MCF 10A (cell line): ENCODE results near the gene ORC6. TPM values are rescaled to one million over a fixed set of nuclear protein-coding genes. Genes with fewer than 3 reads are reported as not detected.

Source experiments
- BruUV-seq: library from RNA; stranded (reverse); fragments of 400-500 nt; replicated peaks from 2 replicates; lab custom pipeline; 2021; lab: Mats Ljungman, UMichigan
- CTCF ChIA-PET: fragments of 300-600 bp; sonication (Branson Sonifier 250); formaldehyde crosslinking; extraction: SDS; loops from one replicate; lab custom pipeline; 2021; ENCODE audit warnings: antibody characterized with exemption, inconsistent platforms; lab: Yijun Ruan, JAX
- POLR2A ChIA-PET: fragments of 300-600, 350-650 bp; sonication (Branson Sonifier 250); formaldehyde crosslinking; extraction: SDS; loops from one replicate; lab custom pipeline; 2020; ENCODE audit warnings: antibody characterized with exemption, inconsistent platforms; lab: Yijun Ruan, JAX
- DNase-seq: peaks from one replicate; pipeline ENCODE4 v3.0.0-alpha.2; 2018; ENCODE audit not compliant: unreplicated experiment
- H3K27ac Mint-ChIP-seq: one replicate; pipeline ENCODE4 v1.8.0; 2022; ENCODE audit warnings: mild to moderate bottlenecking, low read depth, mixed read lengths; ENCODE audit not compliant: unreplicated experiment
- H3K27me3 Mint-ChIP-seq: one replicate; pipeline ENCODE4 v1.8.0; 2022; ENCODE audit warnings: mixed read lengths; ENCODE audit not compliant: insufficient read depth, unreplicated experiment
- H3K36me3 Mint-ChIP-seq: one replicate; pipeline ENCODE4 v1.8.0; 2022; ENCODE audit warnings: mild to moderate bottlenecking, moderate library complexity, mixed read lengths; ENCODE audit not compliant: insufficient read depth, unreplicated experiment
- H3K4me1 Mint-ChIP-seq: one replicate; pipeline ENCODE4 v1.8.0; 2022; ENCODE audit warnings: mixed read lengths; ENCODE audit not compliant: insufficient read depth, unreplicated experiment
- H3K4me3 Mint-ChIP-seq: one replicate; pipeline ENCODE4 v1.8.0; 2022; ENCODE audit warnings: mild to moderate bottlenecking, moderate library complexity, mixed read lengths; ENCODE audit not compliant: unreplicated experiment
- H3K9me3 Mint-ChIP-seq: one replicate; pipeline ENCODE4 v1.8.0; 2022; ENCODE audit warnings: mixed read lengths; ENCODE audit not compliant: unreplicated experiment
- intact Hi-C: fragments of 100-400 bp; cut with micrococcal nuclease; formaldehyde crosslinking; loops from 2 replicates; pipeline ENCODE4 v1.14.1; 2022
- total RNA-seq: library from RNA; stranded (reverse); gene quantifications from 2 replicates; pipeline ENCODE4 v1.2.3, GENCODE V29; 2022
- TF ChIP-seq, protein P1 (sequence below): fragments of 200-600 bp; IDR thresholded peaks from one replicate; pipeline ENCODE4 v1.8.0; 2022; ENCODE audit warnings: antibody characterized with exemption, mild to moderate bottlenecking; ENCODE audit not compliant: unreplicated experiment

ORC6 gene
- total RNA-seq, 1 experiment from 2014 or later, result 23.2 TPM

GRCh38 chr16:46690281-46691178 lies 1.1 kb downstream of the ORC6 start:
- POLR2A ChIA-PET, result interaction anchor here (0.8 to 2.0 kb wide), 10 partner anchors 9 to 283 kb away, joined by 3 to 8 read pairs (median 4); partner anchors contain the start of genes C16orf87 and DNAJA2
- intact Hi-C loops, result no loop called here
- CTCF ChIA-PET, result interaction anchor here (0.5 to 5.0 kb wide), 18 partner anchors 9 to 1920 kb away, joined by 3 to 33 read pairs (median 4); no protein-coding TSS in a partner anchor
- no peak overlapping the region for H3K4me3 Mint-ChIP-seq
- no peaks in the 10 kb centered on the region for H3K27me3 Mint-ChIP-seq
- DNase-seq, result peak; percentile 2
- no TSS peak for BruUV-seq
- H3K4me1 Mint-ChIP-seq, result peaks cover 32% of the 10 kb centered on the region
- TF ChIP-seq, protein P1, sequence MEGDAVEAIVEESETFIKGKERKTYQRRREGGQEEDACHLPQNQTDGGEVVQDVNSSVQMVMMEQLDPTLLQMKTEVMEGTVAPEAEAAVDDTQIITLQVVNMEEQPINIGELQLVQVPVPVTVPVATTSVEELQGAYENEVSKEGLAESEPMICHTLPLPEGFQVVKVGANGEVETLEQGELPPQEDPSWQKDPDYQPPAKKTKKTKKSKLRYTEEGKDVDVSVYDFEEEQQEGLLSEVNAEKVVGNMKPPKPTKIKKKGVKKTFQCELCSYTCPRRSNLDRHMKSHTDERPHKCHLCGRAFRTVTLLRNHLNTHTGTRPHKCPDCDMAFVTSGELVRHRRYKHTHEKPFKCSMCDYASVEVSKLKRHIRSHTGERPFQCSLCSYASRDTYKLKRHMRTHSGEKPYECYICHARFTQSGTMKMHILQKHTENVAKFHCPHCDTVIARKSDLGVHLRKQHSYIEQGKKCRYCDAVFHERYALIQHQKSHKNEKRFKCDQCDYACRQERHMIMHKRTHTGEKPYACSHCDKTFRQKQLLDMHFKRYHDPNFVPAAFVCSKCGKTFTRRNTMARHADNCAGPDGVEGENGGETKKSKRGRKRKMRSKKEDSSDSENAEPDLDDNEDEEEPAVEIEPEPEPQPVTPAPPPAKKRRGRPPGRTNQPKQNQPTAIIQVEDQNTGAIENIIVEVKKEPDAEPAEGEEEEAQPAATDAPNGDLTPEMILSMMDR, result peak; percentile 3
- peaks cover 21% of the 10 kb centered on the region for H3K36me3 Mint-ChIP-seq
- no peaks in the 10 kb centered on the region for H3K9me3 Mint-ChIP-seq
- H3K27ac Mint-ChIP-seq, result no peak overlapping the region

DNA sequence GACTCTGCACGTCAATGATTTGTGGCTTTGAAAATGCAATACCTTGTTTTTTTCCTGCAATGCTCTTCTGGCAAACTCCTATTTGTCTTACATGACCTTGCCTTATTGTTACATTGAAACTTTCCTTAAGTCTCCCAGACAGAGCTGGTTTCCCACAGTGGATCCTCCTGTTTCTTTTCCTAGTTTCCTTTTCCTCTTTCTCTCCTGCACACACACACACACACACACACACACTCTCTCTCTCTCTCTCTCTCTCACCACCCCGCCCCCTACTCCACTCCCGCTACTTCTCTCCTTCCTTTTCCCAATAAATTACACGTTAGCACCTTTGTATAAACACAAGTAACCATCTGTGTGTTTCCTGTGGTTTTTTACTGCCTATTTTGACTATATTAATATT lies 2.3 kb downstream of the ORC6 start:
- peaks cover 25% of the 10 kb centered on the region for H3K36me3 Mint-ChIP-seq
- no peaks in the 10 kb centered on the region for H3K27me3 Mint-ChIP-seq
- no TSS peak for BruUV-seq
- H3K4me3 Mint-ChIP-seq, result no peak overlapping the region
- POLR2A ChIA-PET, result interaction anchor here (1.1 to 2.0 kb wide), 4 partner anchors 17 to 282 kb away, joined by 3 to 8 read pairs (median 4); partner anchors contain the start of gene DNAJA2
- H3K4me1 Mint-ChIP-seq, result peaks cover 23% of the 10 kb centered on the region
- H3K9me3 Mint-ChIP-seq, result no peaks in the 10 kb centered on the region
- no peak for DNase-seq
- TF ChIP-seq, protein P1, result no peak
- CTCF ChIA-PET, result interaction anchor here (0.5 to 5.0 kb wide), 11 partner anchors 8 to 450 kb away, joined by 3 to 33 read pairs (median 4); no protein-coding TSS in a partner anchor
- H3K27ac Mint-ChIP-seq, result no peak overlapping the region
- intact Hi-C loops, result no loop called here

- TF ChIP-seq, protein P1, result no peak
- ChIA-PET CTCF (interaction anchor here (0.6 to 5.0 kb wide), 4 partner anchors 105 to 1005 kb away, joined by 3 to 33 read pairs (median 4); no protein-coding TSS in a partner anchor), POLR2A (interaction anchor here (1.4 to 1.7 kb wide), 2 partner anchors 107 to 130 kb away, joined by 4 to 5 read pairs; no protein-coding TSS in a partner anchor)
- no TSS peak for BruUV-seq
- H3K27ac Mint-ChIP-seq, result no peak overlapping the region
- peaks cover 12% of the 10 kb centered on the region for H3K4me1 Mint-ChIP-seq
- intact Hi-C loops, result no loop called here
- DNase-seq, result no peak
- H3K9me3 Mint-ChIP-seq, result no peaks in the 10 kb centered on the region
- H3K27me3 Mint-ChIP-seq, result no peaks in the 10 kb centered on the region
- H3K4me3 Mint-ChIP-seq, result no peak overlapping the region
- H3K36me3 Mint-ChIP-seq, result peaks cover 32% of the 10 kb centered on the region
Measured at GRCh38 chr16:46693598-46693997, 4.1 kb downstream of the ORC6 start.

GRCh38 chr16:46695937-46696336 lies 6.5 kb downstream of the ORC6 start:
- TF ChIP-seq, protein P1, result no peak
- ChIA-PET POLR2A (interaction anchor here (1.1 kb wide), 1 partner anchor 9 kb away, joined by 3 read pairs; no protein-coding TSS in a partner anchor), CTCF (no interaction called here)
- H3K27me3 Mint-ChIP-seq, result no peaks in the 10 kb centered on the region
- H3K9me3 Mint-ChIP-seq, result no peaks in the 10 kb centered on the region
- no peak for DNase-seq
- peaks cover 12% of the 10 kb centered on the region for H3K4me1 Mint-ChIP-seq
- BruUV-seq, result no TSS peak
- H3K4me3 Mint-ChIP-seq, result no peak overlapping the region
- H3K27ac Mint-ChIP-seq, result no peak overlapping the region
- intact Hi-C loops, result no loop called here
- H3K36me3 Mint-ChIP-seq, result peaks cover 32% of the 10 kb centered on the region
